ENCODE results near the gene RIT1. TPM values are rescaled to one million over a fixed set of nuclear protein-coding genes. Genes with fewer than 3 reads are reported as not detected.

Gene RIT1
- total RNA-seq, 4 donors from 2014 or later = 12.8 to 65.6 (median 41.8) TPM

DNA sequence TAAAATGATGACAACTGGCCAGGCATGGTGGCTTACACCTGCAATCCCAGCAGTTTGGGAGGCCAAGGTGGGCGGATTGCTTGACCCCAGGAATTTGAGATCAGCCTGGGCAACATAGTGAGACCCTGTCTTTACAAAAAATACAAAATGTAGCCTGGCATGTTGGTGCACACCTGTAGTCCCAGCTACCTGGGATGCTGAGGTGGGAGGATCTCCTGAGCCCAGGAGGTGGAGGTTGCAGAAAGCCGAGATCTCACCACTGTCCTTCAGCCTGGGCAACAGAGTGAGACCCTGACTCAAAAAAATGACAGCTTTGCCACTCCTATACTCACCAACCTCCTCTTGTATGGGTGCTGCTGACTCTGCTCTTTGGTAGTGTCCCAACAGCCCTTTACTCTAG lies 33.2 kb downstream of the RIT1 start:
- Histone ChIP-seq H3K27ac (no peak overlapping the region), H3K4me3 (no peak overlapping the region), H3K9me3 (no peaks in the 10 kb centered on the region), H3K27me3 (no peaks in the 10 kb centered on the region), H3K4me1 (no peaks in the 10 kb centered on the region), H3K36me3 (no peaks in the 10 kb centered on the region)
- intact Hi-C loops (cut with DNase I; ENCODE audit: low total_unique reads) = no loop called here
- DNase-seq = no peak
- no peak for TF ChIP-seq POLR2A (IDR thresholded peaks at IDR 0.05)
- TF ChIP-seq, protein P1, sequence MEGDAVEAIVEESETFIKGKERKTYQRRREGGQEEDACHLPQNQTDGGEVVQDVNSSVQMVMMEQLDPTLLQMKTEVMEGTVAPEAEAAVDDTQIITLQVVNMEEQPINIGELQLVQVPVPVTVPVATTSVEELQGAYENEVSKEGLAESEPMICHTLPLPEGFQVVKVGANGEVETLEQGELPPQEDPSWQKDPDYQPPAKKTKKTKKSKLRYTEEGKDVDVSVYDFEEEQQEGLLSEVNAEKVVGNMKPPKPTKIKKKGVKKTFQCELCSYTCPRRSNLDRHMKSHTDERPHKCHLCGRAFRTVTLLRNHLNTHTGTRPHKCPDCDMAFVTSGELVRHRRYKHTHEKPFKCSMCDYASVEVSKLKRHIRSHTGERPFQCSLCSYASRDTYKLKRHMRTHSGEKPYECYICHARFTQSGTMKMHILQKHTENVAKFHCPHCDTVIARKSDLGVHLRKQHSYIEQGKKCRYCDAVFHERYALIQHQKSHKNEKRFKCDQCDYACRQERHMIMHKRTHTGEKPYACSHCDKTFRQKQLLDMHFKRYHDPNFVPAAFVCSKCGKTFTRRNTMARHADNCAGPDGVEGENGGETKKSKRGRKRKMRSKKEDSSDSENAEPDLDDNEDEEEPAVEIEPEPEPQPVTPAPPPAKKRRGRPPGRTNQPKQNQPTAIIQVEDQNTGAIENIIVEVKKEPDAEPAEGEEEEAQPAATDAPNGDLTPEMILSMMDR (IDR thresholded peaks at IDR 0.05) = no peak

DNA sequence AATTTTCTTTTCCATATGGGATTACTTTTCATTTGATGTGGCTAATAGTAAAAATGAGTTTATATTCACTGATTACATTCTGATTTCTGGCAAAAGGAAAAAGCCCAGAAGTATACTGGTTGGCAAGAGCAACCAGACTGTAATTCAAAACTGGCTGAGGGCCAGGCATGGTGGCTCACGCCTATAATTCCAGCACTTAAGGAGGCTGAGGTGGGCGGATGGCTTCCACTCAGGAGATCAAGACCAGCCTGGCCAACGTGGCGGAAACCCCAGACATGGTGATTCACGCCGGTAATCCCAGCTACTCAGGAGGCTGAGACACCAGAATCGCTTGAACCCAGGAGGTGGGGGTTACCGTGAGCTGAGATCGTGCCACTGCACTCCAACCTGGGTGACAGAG lies 37.3 kb downstream of the RIT1 start:
- H3K27me3 ChIP-seq = no peaks in the 10 kb centered on the region
- H3K4me3 ChIP-seq = no peak overlapping the region
- no peaks in the 10 kb centered on the region for H3K9me3 ChIP-seq
- TF ChIP-seq POLR2A (IDR thresholded peaks at IDR 0.05) = no peak
- TF ChIP-seq, protein P1 (IDR thresholded peaks at IDR 0.05) = no peak
- H3K4me1 ChIP-seq = no peaks in the 10 kb centered on the region
- H3K27ac ChIP-seq = no peak overlapping the region
- no peaks in the 10 kb centered on the region for H3K36me3 ChIP-seq
- intact Hi-C loops (cut with DNase I; ENCODE audit: low total_unique reads) = no loop called here
- DNase-seq = no peak

DNA sequence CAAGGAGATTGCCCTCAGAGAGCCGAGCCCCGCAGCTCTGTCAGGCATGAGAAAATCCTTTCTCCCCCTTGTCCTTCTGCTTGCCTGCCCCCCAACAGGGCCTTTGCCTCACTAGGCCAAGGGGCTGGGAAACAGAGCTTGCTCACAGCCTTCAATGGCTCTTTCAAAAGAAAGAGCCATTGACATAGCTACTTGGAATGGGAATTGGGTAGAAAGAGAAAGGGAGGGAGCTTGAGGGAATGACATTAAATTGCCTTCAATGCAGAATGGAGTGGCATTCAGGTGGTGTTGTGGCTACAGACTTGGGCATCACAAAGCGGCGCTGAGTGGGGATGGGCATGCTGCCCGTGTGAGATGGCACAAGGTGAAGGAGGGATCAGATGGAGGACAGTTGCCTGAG lies 38.6 kb downstream of the RIT1 start:
- no peaks in the 10 kb centered on the region for H3K27me3 ChIP-seq
- H3K4me1 ChIP-seq = no peaks in the 10 kb centered on the region
- H3K27ac ChIP-seq = no peak overlapping the region
- no peak for DNase-seq
- intact Hi-C loops (cut with DNase I; ENCODE audit: low total_unique reads) = no loop called here
- no peak overlapping the region for H3K4me3 ChIP-seq
- no peak for TF ChIP-seq POLR2A (IDR thresholded peaks at IDR 0.05)
- TF ChIP-seq, protein P1 (IDR thresholded peaks at IDR 0.05) = no peak
- H3K36me3 ChIP-seq = no peaks in the 10 kb centered on the region
- H3K9me3 ChIP-seq = no peaks in the 10 kb centered on the region

DNA sequence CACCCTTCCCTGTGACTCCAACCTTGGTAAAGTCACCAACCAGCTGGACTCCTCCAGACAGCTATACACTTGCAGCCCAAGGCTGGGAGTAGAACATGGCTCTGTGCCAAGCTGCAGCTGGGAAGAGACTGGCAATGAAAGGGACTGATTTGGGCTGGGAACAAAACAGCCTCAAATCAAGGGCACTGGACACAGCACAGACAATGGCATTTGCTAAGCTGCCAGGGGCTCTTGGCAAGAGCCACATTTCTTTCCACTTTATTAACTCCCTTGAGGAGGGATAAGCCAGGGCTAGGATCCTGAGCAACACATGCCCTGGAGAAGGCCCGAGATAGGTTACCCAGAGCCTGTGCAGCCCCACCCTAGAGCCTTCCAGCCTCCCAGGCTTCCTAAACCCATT lies 39.8 kb downstream of the RIT1 start:
- no peaks in the 10 kb centered on the region for H3K9me3 ChIP-seq
- no peak for TF ChIP-seq POLR2A (IDR thresholded peaks at IDR 0.05)
- TF ChIP-seq, protein P1 (IDR thresholded peaks at IDR 0.05) = no peak
- H3K4me3 ChIP-seq = no peak overlapping the region
- peak overlapping the region in 1 of 2 donors; percentile 35 for H3K27ac ChIP-seq
- intact Hi-C loops (cut with DNase I; ENCODE audit: low total_unique reads) = no loop called here
- H3K27me3 ChIP-seq = no peaks in the 10 kb centered on the region
- no peaks in the 10 kb centered on the region for H3K4me1 ChIP-seq
- DNase-seq = peak in 1 of 2 donors; percentile 51
- no peaks in the 10 kb centered on the region for H3K36me3 ChIP-seq

DNA sequence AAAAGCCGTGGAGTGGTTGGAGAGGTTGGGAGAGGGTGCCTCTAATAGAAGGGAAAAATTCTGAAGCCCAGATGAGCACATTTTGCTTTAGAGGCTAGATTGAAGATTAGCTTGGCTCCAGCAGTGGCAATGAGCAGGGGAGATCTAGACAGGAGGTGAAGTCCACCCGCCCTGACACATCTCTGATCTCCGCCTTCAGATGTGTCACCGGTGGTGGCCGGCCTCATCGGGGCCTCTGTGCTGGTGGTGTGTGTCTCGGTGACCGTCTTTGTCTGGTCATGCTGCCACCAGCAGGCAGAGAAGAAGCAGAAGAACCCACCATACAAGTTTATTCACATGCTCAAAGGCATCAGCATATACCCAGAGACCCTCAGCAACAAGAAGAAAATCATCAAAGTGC lies 43.4 kb downstream of the RIT1 start:
- Histone ChIP-seq H3K4me3 (no peak overlapping the region), H3K9me3 (no peaks in the 10 kb centered on the region), H3K27ac (no peak overlapping the region), H3K27me3 (no peaks in the 10 kb centered on the region), H3K36me3 (no peaks in the 10 kb centered on the region), H3K4me1 (no peaks in the 10 kb centered on the region)
- no peak for TF ChIP-seq POLR2A (IDR thresholded peaks at IDR 0.05)
- TF ChIP-seq, protein P1 (IDR thresholded peaks at IDR 0.05) = no peak
- no peak for DNase-seq
- intact Hi-C loops (cut with DNase I; ENCODE audit: low total_unique reads) = no loop called here
